Measurements from ENCODE around the gene CDC20. TPM values are rescaled to one million over a fixed set of nuclear protein-coding genes. Genes with fewer than 3 reads are reported as not detected.
A peak's percentile ranks its signal among the peaks of the same experiment; 100 is the strongest.

The CDC20 gene
- total RNA-seq, 2 donors from 2014 or later = 2.3 TPM; not detected in 1

GRCh38 chr1:43352881-43353280, 5.9 kb upstream of the CDC20 start:
- no peak overlapping the region for H3K4me3 ChIP-seq
- intact Hi-C loops (cut with DNase I) = loop anchor here (10.0 kb wide), 1 partner anchor 58 kb away; no protein-coding TSS in a partner anchor
- no peaks in the 10 kb centered on the region for H3K9me3 ChIP-seq
- WGBS, 2 donors = 77% methylated on average over 3 of the region's 3 CpGs
- H3K27me3 ChIP-seq = no peaks in the 10 kb centered on the region
- ATAC-seq = no peak
- no peaks in the 10 kb centered on the region for H3K36me3 ChIP-seq (replicated peaks in 1 of 2; ENCODE audit: insufficient read depth in 1 of 2, low read depth in 2 of 2)
- H3K27ac ChIP-seq = no peak overlapping the region
- no peak for DNase-seq
- H3K4me1 ChIP-seq = peaks cover 18% of the 10 kb centered on the region
- TF ChIP-seq, protein P1, sequence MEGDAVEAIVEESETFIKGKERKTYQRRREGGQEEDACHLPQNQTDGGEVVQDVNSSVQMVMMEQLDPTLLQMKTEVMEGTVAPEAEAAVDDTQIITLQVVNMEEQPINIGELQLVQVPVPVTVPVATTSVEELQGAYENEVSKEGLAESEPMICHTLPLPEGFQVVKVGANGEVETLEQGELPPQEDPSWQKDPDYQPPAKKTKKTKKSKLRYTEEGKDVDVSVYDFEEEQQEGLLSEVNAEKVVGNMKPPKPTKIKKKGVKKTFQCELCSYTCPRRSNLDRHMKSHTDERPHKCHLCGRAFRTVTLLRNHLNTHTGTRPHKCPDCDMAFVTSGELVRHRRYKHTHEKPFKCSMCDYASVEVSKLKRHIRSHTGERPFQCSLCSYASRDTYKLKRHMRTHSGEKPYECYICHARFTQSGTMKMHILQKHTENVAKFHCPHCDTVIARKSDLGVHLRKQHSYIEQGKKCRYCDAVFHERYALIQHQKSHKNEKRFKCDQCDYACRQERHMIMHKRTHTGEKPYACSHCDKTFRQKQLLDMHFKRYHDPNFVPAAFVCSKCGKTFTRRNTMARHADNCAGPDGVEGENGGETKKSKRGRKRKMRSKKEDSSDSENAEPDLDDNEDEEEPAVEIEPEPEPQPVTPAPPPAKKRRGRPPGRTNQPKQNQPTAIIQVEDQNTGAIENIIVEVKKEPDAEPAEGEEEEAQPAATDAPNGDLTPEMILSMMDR (IDR thresholded peaks at IDR 0.05) = no peak
- no peak for TF ChIP-seq POLR2A (IDR thresholded peaks at IDR 0.05)

DNA sequence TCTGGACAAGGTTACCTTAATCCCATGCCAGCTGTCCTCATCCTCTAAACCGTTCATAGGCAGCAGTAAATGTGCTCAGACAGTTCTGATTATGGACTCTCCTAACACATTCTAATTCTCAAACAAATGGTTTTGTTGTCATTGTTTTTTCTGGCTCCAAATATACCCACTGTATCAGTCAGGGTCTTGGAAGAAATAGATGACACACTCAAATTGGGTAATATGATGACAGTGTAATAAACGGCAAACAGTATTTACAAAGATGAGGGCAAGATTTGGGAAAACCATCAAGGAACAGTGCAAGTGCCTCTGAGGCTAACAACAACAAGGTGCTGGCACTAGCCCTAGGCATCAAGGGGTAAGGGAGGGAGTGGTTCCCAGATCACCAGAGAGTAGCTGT, 4.3 kb upstream of the CDC20 start:
- H3K27ac ChIP-seq = no peak overlapping the region
- no peak overlapping the region for H3K4me3 ChIP-seq
- H3K36me3 ChIP-seq (replicated peaks in 1 of 2; ENCODE audit: insufficient read depth in 1 of 2, low read depth in 2 of 2) = no peaks in the 10 kb centered on the region
- no peaks in the 10 kb centered on the region for H3K9me3 ChIP-seq
- intact Hi-C loops (cut with DNase I) = loop anchor here (10.0 kb wide), 1 partner anchor 60 kb away; no protein-coding TSS in a partner anchor
- H3K4me1 ChIP-seq = peaks cover 20% of the 10 kb centered on the region
- no peak for ATAC-seq
- DNase-seq = no peak
- no peak for TF ChIP-seq POLR2A (IDR thresholded peaks at IDR 0.05)
- TF ChIP-seq, protein P1 (IDR thresholded peaks at IDR 0.05) = no peak
- WGBS, 2 donors = 80 to 87% methylated on average over 2 of the region's 2 CpGs
- H3K27me3 ChIP-seq = no peaks in the 10 kb centered on the region

- no peaks in the 10 kb centered on the region for H3K9me3 ChIP-seq
- H3K4me3 ChIP-seq = no peak overlapping the region
- 94% methylated on average over 2 of the region's 2 CpGs for WGBS, 2 donors
- H3K4me1 ChIP-seq = peaks cover 16% of the 10 kb centered on the region
- H3K36me3 ChIP-seq (replicated peaks in 1 of 2; ENCODE audit: insufficient read depth in 1 of 2, low read depth in 2 of 2) = no peaks in the 10 kb centered on the region
- no peak for DNase-seq
- TF ChIP-seq POLR2A (IDR thresholded peaks at IDR 0.05) = no peak
- TF ChIP-seq, protein P1 (IDR thresholded peaks at IDR 0.05) = no peak
- H3K27me3 ChIP-seq = no peaks in the 10 kb centered on the region
- intact Hi-C loops (cut with DNase I) = loop anchor here (10.0 kb wide), 1 partner anchor 60 kb away; no protein-coding TSS in a partner anchor
- no peak for ATAC-seq
- H3K27ac ChIP-seq = no peak overlapping the region
These were observed 3.8 kb upstream of the CDC20 start for GRCh38 chr1:43354936-43355335.

DNA sequence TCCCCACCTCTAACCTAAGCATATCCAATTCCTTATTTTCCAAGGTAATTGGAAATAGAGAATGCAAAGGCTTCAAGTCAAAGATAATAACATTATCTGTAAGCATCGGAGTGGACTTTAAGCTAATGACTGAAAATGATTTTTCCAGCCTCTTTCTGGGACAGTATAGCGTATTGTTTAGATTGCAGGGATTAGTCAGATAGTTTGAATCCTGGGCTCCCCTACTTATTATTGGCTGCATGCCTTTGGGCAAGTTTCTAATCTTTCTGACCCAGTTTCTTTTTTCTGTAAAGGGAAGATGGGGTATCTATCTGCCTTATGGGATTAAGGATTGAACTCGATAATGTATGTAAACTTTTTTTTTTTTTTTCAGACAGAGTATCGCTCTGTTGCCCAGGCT, 1.5 kb upstream of the CDC20 start:
- Histone ChIP-seq H3K4me3 (no peak overlapping the region), H3K36me3 (replicated peaks in 1 of 2; ENCODE audit: insufficient read depth in 1 of 2, low read depth in 2 of 2) (no peaks in the 10 kb centered on the region), H3K4me1 (peaks cover 13% of the 10 kb centered on the region), H3K27me3 (no peaks in the 10 kb centered on the region), H3K9me3 (no peaks in the 10 kb centered on the region), H3K27ac (no peak overlapping the region)
- no peak for ATAC-seq
- no peak for DNase-seq
- 81 to 90% methylated on average over 4 of the region's 4 CpGs for WGBS, 2 donors
- intact Hi-C loops (cut with DNase I) = loop anchor here (10.0 kb wide), 1 partner anchor 62 kb away; no protein-coding TSS in a partner anchor
- no peak for TF ChIP-seq POLR2A (IDR thresholded peaks at IDR 0.05)
- TF ChIP-seq, protein P1 (IDR thresholded peaks at IDR 0.05) = no peak

DNA sequence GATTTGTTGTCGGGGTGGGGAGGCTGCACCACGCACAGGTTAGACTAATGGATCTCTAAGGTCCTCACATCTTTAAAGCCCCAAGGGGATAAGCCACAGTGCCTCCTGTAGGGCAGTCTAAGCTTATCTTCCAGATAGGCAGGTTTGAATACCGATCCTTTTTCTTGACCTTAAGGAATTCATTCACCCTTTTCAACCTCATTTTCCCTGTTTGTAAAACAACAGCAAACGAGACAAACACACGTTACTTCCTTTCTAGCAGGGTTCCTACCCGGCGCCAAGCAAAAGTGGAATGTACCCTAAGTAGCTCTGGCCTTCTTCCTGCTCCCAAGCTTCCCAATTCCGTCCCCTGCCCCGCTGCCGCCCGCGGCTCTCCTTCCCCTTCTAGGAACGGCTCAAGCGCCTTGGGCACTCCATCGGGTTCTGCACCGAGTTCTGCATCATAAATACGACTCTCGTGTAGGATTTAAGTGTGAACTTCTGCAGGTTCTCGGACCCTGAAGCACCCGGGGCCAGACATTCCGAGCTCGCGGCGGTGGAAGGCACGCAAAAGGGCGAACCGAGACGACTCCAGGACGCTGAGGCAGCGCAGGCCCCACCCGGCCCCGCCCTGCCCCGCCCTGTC, 548 bp upstream of the CDC20 start:
- intact Hi-C loops (cut with DNase I) = loop anchor here (10.0 kb wide), 1 partner anchor 63 kb away; no protein-coding TSS in a partner anchor
- peaks cover 0 to 3% of the 10 kb centered on the region in 2 donors for H3K36me3 ChIP-seq (replicated peaks in 1 of 2; ENCODE audit: insufficient read depth in 1 of 2, low read depth in 2 of 2)
- ATAC-seq (peak; percentile 39), DNase-seq (peak; percentile 32 to 55 (median 44))
- no peaks in the 10 kb centered on the region for H3K27me3 ChIP-seq
- H3K27ac ChIP-seq = peak overlapping the region; percentile 79 to 93 (median 86)
- H3K9me3 ChIP-seq = no peaks in the 10 kb centered on the region
- 0 to 1% methylated on average over 18 to 33 of the region's 33 CpGs for WGBS, 2 donors
- peak; percentile 17 to 76 (median 59) for TF ChIP-seq POLR2A (IDR thresholded peaks at IDR 0.05)
- TF ChIP-seq, protein P1 (IDR thresholded peaks at IDR 0.05) = peak; percentile 3 to 65 (median 49)
- H3K4me1 ChIP-seq = peaks cover 13% of the 10 kb centered on the region
- peak overlapping the region; percentile 16 to 20 for H3K4me3 ChIP-seq
